ENCODE results near the gene KAZN.
A peak's percentile ranks its signal among the peaks of the same experiment; 100 is the strongest.

Gene KAZN

GRCh38 chr1:14983277-14983676 is 384.8 kb downstream of the KAZN start:
- no peak for DNase-seq (ENCODE audit: low spot score)

GRCh38 chr1:14986168-14986567 is 387.7 kb downstream of the KAZN start:
- no peak for DNase-seq (ENCODE audit: low spot score)

- DNase-seq (ENCODE audit: low spot score), result no peak
Observed at GRCh38 chr1:14987829-14988603, 389.5 kb downstream of the KAZN start.

DNA sequence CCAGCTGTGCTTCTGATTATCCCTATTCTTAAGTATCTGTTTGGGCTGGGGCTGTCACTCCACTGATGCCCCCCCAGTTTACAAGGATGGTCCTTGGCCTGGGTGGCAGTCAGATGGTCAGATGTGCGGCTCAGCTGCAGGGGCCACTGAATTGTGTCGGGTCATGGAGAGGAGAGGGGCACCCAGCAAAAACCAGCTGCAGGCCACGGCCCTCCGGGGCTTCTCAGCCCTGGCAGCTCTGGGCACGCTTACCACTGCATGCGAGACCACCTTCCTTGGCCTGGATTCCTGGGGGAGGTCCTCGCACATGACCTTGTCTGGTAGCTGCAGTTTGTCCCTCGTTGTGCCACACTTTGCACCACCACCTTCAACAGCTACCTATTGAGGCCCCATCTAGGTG is 390.2 kb downstream of the KAZN start:
- DNase-seq (ENCODE audit: low spot score), result no peak

- DNase-seq (ENCODE audit: low spot score), result no peak
Observed at GRCh38 chr1:14989931-14990728, 391.6 kb downstream of the KAZN start.

DNA sequence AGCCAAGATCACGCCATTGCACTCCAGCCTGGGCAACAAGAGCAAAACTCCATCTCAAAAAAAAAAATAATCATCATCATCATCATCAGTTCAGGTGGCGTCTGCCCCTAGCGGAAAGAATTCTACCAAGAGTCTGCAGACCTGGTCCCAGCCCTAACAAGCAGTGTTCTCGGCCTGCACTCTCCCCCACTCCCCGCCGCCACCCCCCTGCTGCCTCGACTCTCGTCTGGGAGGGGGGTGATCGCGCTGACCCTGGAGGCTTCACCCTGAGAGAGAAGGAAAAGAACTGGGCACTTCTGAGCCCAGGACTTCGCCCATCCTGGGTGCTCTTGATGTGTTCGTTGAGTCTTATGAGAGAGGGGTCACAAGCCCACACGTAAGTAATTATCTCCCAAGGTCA is 394.9 kb downstream of the KAZN start:
- DNase-seq (ENCODE audit: low spot score), result no peak

GRCh38 chr1:14994148-14994547 is 395.7 kb downstream of the KAZN start:
- DNase-seq (ENCODE audit: low spot score), result no peak

DNA sequence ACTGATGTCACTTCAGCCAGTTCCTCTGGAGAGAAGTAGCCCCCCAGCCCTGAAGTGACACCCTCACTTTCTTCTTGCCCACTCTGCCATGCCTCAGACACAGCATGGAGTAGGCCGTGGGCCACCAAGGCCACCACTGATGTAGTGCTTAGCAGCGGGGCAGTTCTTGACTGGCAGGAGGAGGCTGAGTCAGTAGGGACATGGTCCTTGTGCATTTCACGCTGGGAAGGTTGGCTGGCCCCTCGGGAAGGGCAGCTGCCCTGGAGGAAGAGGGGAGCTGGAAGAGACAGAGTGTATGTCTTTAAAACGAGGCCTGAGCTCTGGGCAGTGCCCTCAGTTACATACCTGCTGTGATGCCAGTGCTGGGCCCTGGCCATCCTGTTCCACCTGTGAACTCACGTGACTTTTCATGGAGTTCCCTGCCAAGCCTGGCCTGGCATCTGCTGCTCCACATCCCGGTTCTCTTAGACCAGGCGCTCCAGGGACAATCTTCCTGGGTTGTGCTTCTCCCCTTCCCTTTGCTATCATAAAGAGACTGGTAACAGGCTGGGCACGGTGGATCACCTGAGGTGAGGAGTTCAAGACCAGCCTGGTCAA is 396.5 kb downstream of the KAZN start:
- no peak for DNase-seq (ENCODE audit: low spot score)

- peak; percentile 30 for DNase-seq (ENCODE audit: low spot score)
Observed at GRCh38 chr1:14996133-14997050, 397.9 kb downstream of the KAZN start.

- DNase-seq (ENCODE audit: low spot score), result no peak
Observed at GRCh38 chr1:14997646-14998276, 399.3 kb downstream of the KAZN start.

DNA sequence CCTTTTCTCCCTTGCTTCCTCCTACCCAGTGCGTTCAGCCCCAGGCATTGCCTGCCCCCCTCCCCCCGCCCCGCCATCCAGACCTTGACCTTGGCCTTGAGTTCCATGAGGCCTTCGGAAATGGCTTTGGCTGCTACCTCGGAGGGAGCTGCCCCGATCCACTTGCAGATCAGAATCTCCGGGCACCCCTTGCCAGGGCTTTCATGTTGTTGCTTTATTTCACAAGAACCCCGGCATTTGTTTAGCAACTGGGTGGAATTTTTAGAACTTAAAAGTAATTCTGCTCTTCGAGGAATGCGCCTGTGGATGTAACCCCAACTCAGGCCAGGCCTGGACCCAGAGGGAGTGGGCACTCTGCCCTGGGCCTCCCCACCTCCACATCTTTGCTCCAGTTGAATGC is 401.0 kb downstream of the KAZN start:
- no peak for DNase-seq (ENCODE audit: low spot score)

GRCh38 chr1:15000030-15000429 is 401.5 kb downstream of the KAZN start:
- DNase-seq (ENCODE audit: low spot score), result no peak

DNA sequence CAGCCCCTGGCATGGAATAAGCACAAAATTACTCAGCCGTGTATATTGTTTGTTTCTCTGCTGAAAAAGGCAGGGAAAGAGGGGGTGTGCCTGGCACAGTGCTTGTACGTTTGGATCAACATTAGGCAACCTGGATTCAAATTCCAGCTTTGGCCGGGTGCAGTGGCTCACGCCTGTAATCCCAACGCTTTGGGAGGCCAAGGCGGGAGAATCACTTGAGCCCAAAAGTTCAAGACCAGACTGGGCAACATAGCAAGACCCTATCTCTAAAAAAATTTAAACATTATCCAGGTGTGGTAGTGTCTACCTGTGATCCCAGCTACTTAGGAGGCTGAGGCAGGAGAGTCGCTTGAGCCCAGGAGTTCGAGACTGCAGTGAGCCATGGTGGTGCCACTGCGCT is 402.2 kb downstream of the KAZN start:
- DNase-seq (ENCODE audit: low spot score), result no peak

GRCh38 chr1:15001317-15001915 is 402.9 kb downstream of the KAZN start:
- no peak for DNase-seq (ENCODE audit: low spot score)

GRCh38 chr1:15002325-15002724 is 403.8 kb downstream of the KAZN start:
- DNase-seq (ENCODE audit: low spot score), result no peak

GRCh38 chr1:15004396-15004795 is 405.9 kb downstream of the KAZN start:
- DNase-seq (ENCODE audit: low spot score), result no peak

DNA sequence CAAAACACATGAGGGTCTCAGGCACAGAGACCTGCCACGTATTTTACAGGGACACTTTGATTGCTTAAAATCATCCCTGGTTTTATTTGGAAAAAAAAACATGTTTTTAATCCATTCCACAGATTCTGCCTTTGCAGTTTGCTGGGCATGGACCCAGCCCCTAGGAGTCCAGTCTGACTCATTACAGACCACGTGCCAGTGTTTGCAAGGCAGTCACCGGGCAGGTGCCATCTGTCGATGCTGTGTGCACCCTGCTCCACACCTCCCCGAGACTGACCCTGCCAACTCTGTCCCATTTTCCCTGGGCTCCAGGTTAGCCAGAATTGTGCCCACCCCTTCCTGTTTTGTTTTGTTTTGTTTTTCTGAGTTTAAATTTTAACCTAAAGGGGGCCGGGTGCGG is 406.6 kb downstream of the KAZN start:
- no peak for DNase-seq (ENCODE audit: low spot score)

DNA sequence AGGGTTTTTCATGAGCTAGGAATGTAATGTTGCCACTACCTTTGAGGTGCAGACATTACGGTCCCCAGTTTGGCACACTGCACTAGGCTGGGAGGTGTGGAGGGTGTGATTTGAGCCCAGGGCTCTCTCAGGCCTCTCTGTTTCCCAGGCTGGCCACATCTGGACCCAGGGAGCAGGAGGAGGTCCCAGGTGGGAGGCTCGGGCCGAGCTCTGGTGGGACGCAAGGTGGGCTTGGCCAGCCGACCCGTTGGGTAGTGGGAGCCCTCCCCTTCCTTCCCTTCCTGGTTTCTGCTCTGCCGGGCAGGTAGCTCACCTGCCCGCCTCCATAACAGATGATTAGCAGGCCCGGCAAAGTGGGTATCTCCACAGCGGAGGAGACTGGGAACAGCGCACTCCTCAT is 408.9 kb downstream of the KAZN start:
- DNase-seq (ENCODE audit: low spot score), result no peak

- peak; percentile 22 for DNase-seq (ENCODE audit: low spot score)
Observed at GRCh38 chr1:15007842-15008241, 409.4 kb downstream of the KAZN start.

DNA sequence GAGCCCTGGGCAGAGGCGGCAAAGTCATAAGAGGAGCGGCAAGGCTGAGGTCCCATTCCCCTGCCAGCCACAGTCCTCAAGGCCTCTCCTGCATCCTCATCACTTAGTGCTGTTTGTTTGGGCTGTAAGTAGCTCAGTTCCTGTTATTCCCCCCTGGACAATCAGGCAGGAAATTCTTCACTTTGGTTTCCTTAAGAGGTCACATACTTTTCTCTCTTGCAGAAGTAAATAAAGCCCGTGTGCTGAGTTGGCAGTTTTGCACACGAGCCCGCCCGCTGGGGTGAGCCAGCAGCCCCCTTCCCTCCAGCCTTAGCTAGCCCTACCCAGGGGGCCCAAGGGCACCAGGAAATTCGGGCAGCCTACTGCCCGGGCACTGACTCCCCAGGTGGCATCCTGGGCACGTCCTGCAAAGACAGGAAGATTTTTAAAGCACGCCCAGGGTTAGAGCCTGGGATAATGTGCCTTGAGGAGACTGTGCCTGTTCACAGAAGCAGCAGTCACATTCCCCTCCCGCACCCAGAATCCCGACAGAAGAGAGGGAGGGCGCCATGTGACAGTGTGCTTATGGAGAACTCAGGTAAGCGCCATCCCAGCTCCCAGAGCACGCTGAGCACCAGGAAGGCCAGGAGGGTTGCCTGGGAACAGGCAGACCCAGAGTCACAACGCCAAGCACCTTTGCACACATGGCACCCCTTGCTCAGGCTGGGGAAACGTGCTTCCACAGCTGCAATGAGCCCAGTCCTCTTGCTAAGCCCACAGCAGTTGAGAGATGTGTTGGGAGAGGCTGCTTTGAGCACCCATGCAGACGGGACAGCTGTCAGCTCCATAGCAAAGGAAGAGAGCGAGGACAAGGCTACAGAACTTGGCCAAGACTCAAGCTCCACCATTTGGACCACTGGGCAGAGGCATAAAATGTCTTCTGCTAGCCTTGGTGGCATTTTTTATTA is 410.6 kb downstream of the KAZN start:
- peak; percentile 48 for DNase-seq (ENCODE audit: low spot score)
